ENCODE measurements around the gene CDH4. TPM values are rescaled to one million over a fixed set of nuclear protein-coding genes. Genes with fewer than 3 reads are reported as not detected.

CDH4 gene
- total and polyA plus RNA-seq, 2 of the 8 experiments (the other 6 are each of a cell fraction or from before 2014, with no cell fraction given), result 4.3 to 7.9 TPM

- peaks cover 0 to 5% (median 2%) of the 10 kb centered on the region in 4 experiments; a peak in 3 of 7 replicates for H3K27me3 ChIP-seq (replicated peaks in 1 of 4; ENCODE audit: control insufficient read depth in 3 of 4, extremely low read depth in 1 of 4, insufficient read depth in 3 of 4, low read length in 3 of 4)
- H3K56ac ChIP-seq (replicated peaks; ENCODE audit: insufficient read length, low read depth, low read length), result no peak overlapping the region
- no peaks in the 10 kb centered on the region for H3K36me3 ChIP-seq (ENCODE audit: control insufficient read depth in 2 of 4, insufficient read depth in 4 of 4, low read length in 3 of 4)
- no peak overlapping the region for H2BK120ac ChIP-seq (replicated peaks; ENCODE audit: low read depth, low read length)
- H3K27ac ChIP-seq (ENCODE audit: low read depth, low read length), result no peak overlapping the region
- no peaks in the 10 kb centered on the region for H3K23me2 ChIP-seq (ENCODE audit: low read depth, low read length)
- peaks cover 0 to 7% of the 10 kb centered on the region in 2 experiments for H4K20me1 ChIP-seq (replicated peaks in 1 of 2; ENCODE audit: control insufficient read depth in 1 of 2, insufficient read depth in 2 of 2, low read length in 2 of 2)
- no peak for FAIRE-seq
- H4K5ac ChIP-seq (ENCODE audit: insufficient read length, low read depth, low read length), result no peak overlapping the region
- H4K8ac ChIP-seq (ENCODE audit: extremely low read depth, insufficient read depth, low read length), result no peak overlapping the region
- H3K9me3 ChIP-seq (ENCODE audit: insufficient read depth in 2 of 2, low read depth in 1 of 2, low read length in 1 of 2), result no peaks in the 10 kb centered on the region
- no peak for DNase-seq (ENCODE audit: low read depth in 1 of 2, low spot score in 2 of 2)
- H3K18ac ChIP-seq (ENCODE audit: extremely low read depth, low read length), result no peak overlapping the region
- H4K91ac ChIP-seq (replicated peaks; ENCODE audit: insufficient read length, low read length), result no peak overlapping the region
- WGBS, 2 experiments (ENCODE audit: extremely low coverage in 1 of 2, insufficient coverage in 1 of 2, insufficient read length in 1 of 2, insufficient replicate concordance in 2 of 2, low coverage in 1 of 2, low lambda C conversion rate in 2 of 2, missing lambda C conversion rate in 1 of 2), result 94% methylated on average over 4 of the region's 7 CpGs; no CpG with 5 or more reads in 1 of the 2 experiments
- no peak overlapping the region for H2BK12ac ChIP-seq (ENCODE audit: low read depth, low read length)
- ChIA-PET POLR2A (ENCODE audit: partially characterized antibody) (interaction anchor here (1.1 to 1.2 kb wide), 2 partner anchors 9 kb away, joined by 3 read pairs; no protein-coding TSS in a partner anchor), CTCF (ENCODE audit: partially characterized antibody) (interaction anchor here (0.8 to 1.3 kb wide), 4 partner anchors 9 to 291 kb away, joined by 3 to 6 read pairs (median 4); no protein-coding TSS in a partner anchor)
- H2BK5ac ChIP-seq (ENCODE audit: low read depth, low read length), result no peak overlapping the region
- H3K79me1 ChIP-seq (ENCODE audit: low read depth, low read length), result no peaks in the 10 kb centered on the region
- TF ChIP-seq KDM5A (IDR thresholded peaks at IDR 0.05; ENCODE audit: low read length) (no peak), HDAC2 (IDR thresholded peaks at IDR 0.05; ENCODE audit: borderline replicate concordance in 1 of 2, low read depth in 2 of 2, low read length in 2 of 2) (no peak), POLR2AphosphoS5 (IDR thresholded peaks at IDR 0.05; ENCODE audit: low read depth, low read length) (no peak), EZH2 (IDR thresholded peaks at IDR 0.05; ENCODE audit: low read depth, low read length, severe bottlenecking) (no peak)
- peaks cover 0 to 2% (median 0%) of the 10 kb centered on the region in 4 experiments; a peak in 2 of 7 replicates for H3K4me1 ChIP-seq (replicated peaks in 1 of 4; ENCODE audit: control insufficient read depth in 3 of 4, insufficient read depth in 4 of 4, low read length in 3 of 4)
- H3K79me2 ChIP-seq (ENCODE audit: control insufficient read depth in 1 of 2, insufficient read depth in 2 of 2, low read length in 2 of 2), result no peaks in the 10 kb centered on the region
- H3K23ac ChIP-seq (ENCODE audit: insufficient read length), result no peak overlapping the region
- H3K4ac ChIP-seq (replicated peaks; ENCODE audit: insufficient read length, low read depth, low read length), result no peak overlapping the region
- H2BK20ac ChIP-seq (ENCODE audit: low read length), result no peak overlapping the region
- no peak overlapping the region for H2AFZ ChIP-seq (ENCODE audit: low read length)
- H2AK5ac ChIP-seq (ENCODE audit: low read depth, low read length), result no peak overlapping the region
- H3K14ac ChIP-seq (ENCODE audit: insufficient read length), result no peak overlapping the region
- no peak overlapping the region for H3K9ac ChIP-seq (replicated peaks in 1 of 4; ENCODE audit: extremely low read depth in 1 of 4, low read depth in 3 of 4, low read length in 3 of 4)
- no peak overlapping the region for H3K4me3 ChIP-seq (ENCODE audit: extremely low read depth in 1 of 4, insufficient read depth in 2 of 4, low read depth in 3 of 4, low read length in 4 of 4)
- no peak overlapping the region for H2BK15ac ChIP-seq (ENCODE audit: low read length)
- H3K4me2 ChIP-seq (ENCODE audit: insufficient read depth in 1 of 2, low read depth in 2 of 2, low read length in 2 of 2), result no peak overlapping the region
Observed at GRCh38 chr20:61806995-61807394, 554.9 kb downstream of the CDH4 start.

Data from H1 (cell line).